Lung (tissue), 16 donors: ENCODE data around the gene MPZL2. TPM values are rescaled to one million over a fixed set of nuclear protein-coding genes. Genes with fewer than 3 reads are reported as not detected.

ENCODE experiments used
- ATAC-seq: fragments of 200-7000 bp; cut with Tn5 transposase; one replicate; pipeline ENCODE4 v1.9.1; 2020; ENCODE audit warnings: moderate number of reproducible peaks; ENCODE audit not compliant: insufficient read depth, low FRiP score
- DNase-seq, 3 donors: peaks; one replicate each; pipeline ENCODE4 v3.0.0-alpha.2; 2013 to 2017
- H3K27ac ChIP-seq, 2 donors: one replicate each; pipeline ENCODE4 v1.5.1; 2013; ENCODE audit warnings: mild to moderate bottlenecking in 2 of 2, moderate library complexity in 2 of 2, control low read depth in 1 of 2, inconsistent platforms in 1 of 2, low read depth in 1 of 2, low read length in 1 of 2
- H3K27me3 ChIP-seq, 3 donors: one replicate each; pipeline ENCODE4 v1.5.1; 2013; ENCODE audit warnings: low read length in 2 of 3; ENCODE audit not compliant: control insufficient read depth in 3 of 3, insufficient read depth in 3 of 3
- H3K36me3 ChIP-seq, 4 donors: one replicate each; pipeline ENCODE4 v1.5.1; 2013; ENCODE audit warnings: low read length in 4 of 4, mild to moderate bottlenecking in 1 of 4, moderate library complexity in 1 of 4; ENCODE audit not compliant: control insufficient read depth in 4 of 4, insufficient read depth in 4 of 4
- H3K4me1 ChIP-seq, 5 donors: one replicate each; pipeline ENCODE4 v1.5.1; 2013; ENCODE audit warnings: low read length in 5 of 5, mild to moderate bottlenecking in 2 of 5, moderate library complexity in 1 of 5; ENCODE audit not compliant: control insufficient read depth in 5 of 5, insufficient read depth in 5 of 5
- H3K4me3 ChIP-seq: one replicate; pipeline ENCODE4 v1.5.1; 2013; ENCODE audit warnings: mild to moderate bottlenecking, control low read depth, moderate library complexity
- H3K9ac ChIP-seq, 2 donors: one replicate each; pipeline ENCODE4 v1.5.1; 2013; ENCODE audit warnings: low read length in 2 of 2, control low read depth in 1 of 2; ENCODE audit not compliant: insufficient read depth in 1 of 2
- H3K9me3 ChIP-seq, 4 donors: one replicate each; pipeline ENCODE4 v1.5.1; 2013; ENCODE audit warnings: low read length in 3 of 4, mild to moderate bottlenecking in 1 of 4, moderate library complexity in 1 of 4; ENCODE audit not compliant: control insufficient read depth in 4 of 4, insufficient read depth in 3 of 4
- CTCF ChIP-seq: IDR thresholded peaks from 2 replicates; pipeline ENCODE4 v1.5.1; 2012; ENCODE audit warnings: mild to moderate bottlenecking; ENCODE audit errors: control extremely low read depth, extremely low read depth
- WGBS, 2 donors: extraction: QIAGEN DNeasy Blood & Tissue Kit; methylation state at CpG; one replicate each; pipeline ENCODE4 v1.1.7; 2013; 5-methylcytosine and 5-hydroxymethylcytosine counted together
- long read RNA-seq, 5 donors: transcript quantifications; one replicate each; lab custom pipeline, GENCODE V29; 2026
- polyA plus RNA-seq, 2 donors: library from polyadenylated mRNA; stranded (reverse); fragments of 200-250 nt; gene quantifications; one replicate each; pipeline ENCODE4 v1.2.1, GENCODE V29; 2013
- total RNA-seq, 2 donors: library from RNA; depleted of rRNA in 1 of 2; stranded (reverse); fragments of >200 nt in 1 of 2; gene quantifications; one replicate each; pipeline ENCODE4 v1.2.1, GENCODE V29; 2014 to 2021
- donor health status: control.
- donor health status: control.
- donor health status: Bipolar disorder and iron deficiency.
- donor health status: healthy.
- donor health status: DM: yes; HTN: yes; CAD: no.

Gene MPZL2
- total RNA-seq: 100 to 1,000 TPM; 116 to 143 TPM
- polyA plus RNA-seq: 100 to 1,000 TPM in 1 of 2 donors, 10 to 100 TPM in 1; 87.2 to 120 TPM
- long read RNA-seq, donor 1, transcript MPZL2-201 (6 exons, 2,620 nt): major isoform, 14 of 21 reads
- long read RNA-seq, donor 1, partial matches to known transcripts: 0 of 21 reads
- long read RNA-seq, donor 1, other reads (novel, unspliced or antisense): 0 of 21 reads
- long read RNA-seq, donor 2, partial matches to known transcripts: 0 of 9 reads
- long read RNA-seq, donor 2, other reads (novel, unspliced or antisense): 0 of 9 reads
- long read RNA-seq, donor 3, partial matches to known transcripts: 0 of 14 reads
- long read RNA-seq, donor 3, other reads (novel, unspliced or antisense): 0 of 14 reads
- long read RNA-seq, donor 4, partial matches to known transcripts: 0 of 7 reads
- long read RNA-seq, donor 4, other reads (novel, unspliced or antisense): 0 of 7 reads
- long read RNA-seq, donor 5, transcript MPZL2-201 (6 exons, 2,620 nt): major isoform, 11 of 17 reads
- long read RNA-seq, donor 5, partial matches to known transcripts: 0 of 17 reads
- long read RNA-seq, donor 5, other reads (novel, unspliced or antisense): 0 of 17 reads

- H3K27ac ChIP-seq: peak within 1 kb of the TSS in 1 of 2 donors; percentile 72
- H3K4me3 ChIP-seq: peak within 1 kb of the TSS; percentile 30
- peaks cover 0 to 2% (median 0%) of the 10 kb centered on the region in 4 donors for H3K9me3 ChIP-seq
- ATAC-seq (peak; percentile 81), DNase-seq (peak; percentile 55 to 74 (median 63))
- 4 to 10% methylated on average over 19 of the region's 19 CpGs for WGBS, 2 donors
- peak within 1 kb of the TSS; percentile 7 to 57 for H3K9ac ChIP-seq
- peaks cover 0 to 7% (median 0%) of the 10 kb centered on the region in 5 donors for H3K4me1 ChIP-seq
- TF ChIP-seq CTCF: no peak
- peaks cover 0 to 19% (median 12%) of the 10 kb centered on the region in 3 donors for H3K27me3 ChIP-seq
- H3K36me3 ChIP-seq: no peaks in the 10 kb centered on the region
These were observed at the start of gene MPZL2 for GRCh38 chr11:118263695-118264568. MPZL2 (minus strand) TSS chr11:118264297; CDS start chr11:118264153, 144 bp downstream.

- DNase-seq: no peak
- H3K4me1 ChIP-seq: peaks cover 0 to 21% (median 10%) of the 10 kb centered on the region in 5 donors
- no peaks in the 10 kb centered on the region for H3K36me3 ChIP-seq
- H3K27ac ChIP-seq: no peak overlapping the region
- H3K9ac ChIP-seq: no peak overlapping the region
- 61 to 78% methylated on average over 4 of the region's 4 CpGs for WGBS, 2 donors
- H3K27me3 ChIP-seq: peaks cover 0 to 3% (median 0%) of the 10 kb centered on the region in 3 donors
- no peaks in the 10 kb centered on the region for H3K9me3 ChIP-seq
- TF ChIP-seq CTCF: no peak
- no peak overlapping the region for H3K4me3 ChIP-seq
- ATAC-seq: no peak
These were observed 49.1 kb upstream of the MPZL2 start for GRCh38 chr11:118313242-118313641.

DNA sequence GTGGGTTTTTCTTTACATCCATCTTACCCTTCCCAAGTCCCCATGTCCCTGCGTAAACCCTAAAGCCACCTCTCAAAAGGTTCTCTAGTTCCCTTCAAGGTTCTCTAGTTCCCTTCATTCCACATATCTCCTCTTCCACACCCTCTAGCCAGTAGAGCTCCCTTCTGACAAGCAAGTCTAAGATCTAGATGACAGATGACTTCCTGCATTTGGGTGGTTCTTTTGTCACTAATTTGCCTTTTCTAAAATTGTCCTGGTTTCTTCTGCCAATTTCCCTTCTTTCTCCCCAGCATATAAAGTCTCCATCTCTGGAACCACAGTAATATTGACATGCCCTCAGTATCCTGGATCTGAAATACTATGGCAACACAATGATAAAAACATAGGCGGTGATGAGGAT is 48.2 kb upstream of the MPZL2 start:
- peaks cover 0 to 3% (median 0%) of the 10 kb centered on the region in 3 donors for H3K27me3 ChIP-seq
- no peaks in the 10 kb centered on the region for H3K36me3 ChIP-seq
- H3K4me1 ChIP-seq: peaks cover 0 to 21% (median 10%) of the 10 kb centered on the region in 5 donors
- H3K4me3 ChIP-seq: no peak overlapping the region
- 93 to 94% methylated on average over 2 of the region's 2 CpGs for WGBS, 2 donors
- no peak for TF ChIP-seq CTCF
- ATAC-seq (no peak), DNase-seq (no peak)
- H3K9me3 ChIP-seq: no peaks in the 10 kb centered on the region
- H3K9ac ChIP-seq: no peak overlapping the region
- H3K27ac ChIP-seq: no peak overlapping the region
